Measurements from ENCODE around the gene KPNA4. TPM values are rescaled to one million over a fixed set of nuclear protein-coding genes. Genes with fewer than 3 reads are reported as not detected.

The KPNA4 gene
- total and polyA plus RNA-seq, 2 donors (not counting 3 experiments of a cell fraction or from before 2014, with no cell fraction given) = 12.2 to 70.1 TPM

DNA sequence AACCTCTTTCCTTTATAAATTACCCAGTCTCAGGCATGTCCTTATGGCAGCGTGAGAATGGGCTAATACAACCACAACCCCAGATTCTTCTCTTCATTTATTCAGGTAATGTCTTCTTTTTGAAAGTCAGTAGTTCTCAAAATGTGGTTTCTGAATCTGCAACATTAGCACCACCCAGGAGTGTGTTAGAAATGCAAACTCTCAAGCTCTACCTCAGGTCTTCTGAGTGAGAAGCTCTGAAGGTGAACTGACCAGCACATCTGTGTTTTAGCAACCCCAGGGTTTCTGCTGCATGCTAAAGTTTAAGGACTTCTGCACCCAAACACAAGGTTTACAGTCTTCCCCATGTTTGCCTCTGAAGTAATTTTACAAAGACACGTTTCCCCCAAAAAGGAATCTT lies 93.5 kb downstream of the KPNA4 start:
- dilution Hi-C loops (cut with MboI; ENCODE audit: extremely low pct_ligation_motif_present, low sequenced_read_pairs) (no loop called here), intact Hi-C loops (cut with micrococcal nuclease) (no loop called here)
- H3K4me1 ChIP-seq (ENCODE audit: control insufficient read depth, extremely low read depth, insufficient read depth, low read length) = no peaks in the 10 kb centered on the region
- TF ChIP-seq, protein P1, sequence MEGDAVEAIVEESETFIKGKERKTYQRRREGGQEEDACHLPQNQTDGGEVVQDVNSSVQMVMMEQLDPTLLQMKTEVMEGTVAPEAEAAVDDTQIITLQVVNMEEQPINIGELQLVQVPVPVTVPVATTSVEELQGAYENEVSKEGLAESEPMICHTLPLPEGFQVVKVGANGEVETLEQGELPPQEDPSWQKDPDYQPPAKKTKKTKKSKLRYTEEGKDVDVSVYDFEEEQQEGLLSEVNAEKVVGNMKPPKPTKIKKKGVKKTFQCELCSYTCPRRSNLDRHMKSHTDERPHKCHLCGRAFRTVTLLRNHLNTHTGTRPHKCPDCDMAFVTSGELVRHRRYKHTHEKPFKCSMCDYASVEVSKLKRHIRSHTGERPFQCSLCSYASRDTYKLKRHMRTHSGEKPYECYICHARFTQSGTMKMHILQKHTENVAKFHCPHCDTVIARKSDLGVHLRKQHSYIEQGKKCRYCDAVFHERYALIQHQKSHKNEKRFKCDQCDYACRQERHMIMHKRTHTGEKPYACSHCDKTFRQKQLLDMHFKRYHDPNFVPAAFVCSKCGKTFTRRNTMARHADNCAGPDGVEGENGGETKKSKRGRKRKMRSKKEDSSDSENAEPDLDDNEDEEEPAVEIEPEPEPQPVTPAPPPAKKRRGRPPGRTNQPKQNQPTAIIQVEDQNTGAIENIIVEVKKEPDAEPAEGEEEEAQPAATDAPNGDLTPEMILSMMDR (IDR thresholded peaks at IDR 0.05; ENCODE audit: extremely low read depth in 1 of 2, insufficient read depth in 1 of 2, low read depth in 1 of 2, low read length in 2 of 2) = no peak
- TF ChIP-seq JUN (IDR thresholded peaks at IDR 0.05; ENCODE audit: borderline replicate concordance, insufficient read depth, insufficient read length, low read depth) (no peak), POLR2AphosphoS5 (IDR thresholded peaks at IDR 0.05; ENCODE audit: insufficient read depth, low read depth, low read length) (no peak), EZH2 (IDR thresholded peaks at IDR 0.05; ENCODE audit: borderline replicate concordance, low read depth, low read length, severe bottlenecking) (no peak), MYC (IDR thresholded peaks at IDR 0.05; ENCODE audit: low read depth, low read length) (no peak), POLR2A (IDR thresholded peaks at IDR 0.05; ENCODE audit: low read depth, low read length) (no peak), FOS (IDR thresholded peaks at IDR 0.05; ENCODE audit: borderline replicate concordance, insufficient read depth, low read length) (no peak), GATA2 (IDR thresholded peaks at IDR 0.05; ENCODE audit: insufficient read depth, insufficient read length, low read depth, low read length) (no peak)
- TF ChIP-seq, protein P2, sequence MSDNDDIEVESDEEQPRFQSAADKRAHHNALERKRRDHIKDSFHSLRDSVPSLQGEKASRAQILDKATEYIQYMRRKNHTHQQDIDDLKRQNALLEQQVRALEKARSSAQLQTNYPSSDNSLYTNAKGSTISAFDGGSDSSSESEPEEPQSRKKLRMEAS (IDR thresholded peaks at IDR 0.05; ENCODE audit: insufficient read depth, insufficient read length) = no peak
- H3K4me2 ChIP-seq (ENCODE audit: insufficient read depth, low read length) = no peak overlapping the region
- ChIA-PET CTCF (no interaction called here), POLR2A (no interaction called here)
- H3K27ac ChIP-seq (ENCODE audit: insufficient read depth, low read depth, low read length) = no peak overlapping the region
- no peaks in the 10 kb centered on the region for H3K9me1 ChIP-seq (replicated peaks; ENCODE audit: control insufficient read depth, extremely low read depth, insufficient read depth, low read length)
- no peak overlapping the region for H3K9ac ChIP-seq (replicated peaks; ENCODE audit: extremely low read depth, insufficient read depth, low read length)
- no peak overlapping the region for H3K4me3 ChIP-seq (replicated peaks in 1 of 3; ENCODE audit: insufficient read depth in 1 of 3, low read depth in 1 of 3, low read length in 3 of 3)
- H3K27me3 ChIP-seq (ENCODE audit: control insufficient read depth in 2 of 2, insufficient read depth in 2 of 2, low read length in 2 of 2) = peaks cover 23 to 27% of the 10 kb centered on the region in 2 experiments
- H3K36me3 ChIP-seq (ENCODE audit: control insufficient read depth in 2 of 2, extremely low read depth in 1 of 2, insufficient read depth in 2 of 2, low read length in 2 of 2) = no peaks in the 10 kb centered on the region
- no peak overlapping the region for H2AFZ ChIP-seq (ENCODE audit: low read depth, low read length)
- H4K20me1 ChIP-seq (replicated peaks; ENCODE audit: control insufficient read depth, extremely low read depth, insufficient read depth, low read length) = no peaks in the 10 kb centered on the region
- DNase-seq (ENCODE audit: low read depth, low spot score) = no peak
- no peaks in the 10 kb centered on the region for H3K79me2 ChIP-seq (ENCODE audit: control insufficient read depth, insufficient read depth, low read length)
- no peak for FAIRE-seq
- no peaks in the 10 kb centered on the region for H3K9me3 ChIP-seq (replicated peaks; ENCODE audit: control insufficient read depth, insufficient read depth, low read length)
- no TSS peak for BruUV-seq (replicated peaks)
